ENCODE results near the gene CD300E.

Gene CD300E

DNA sequence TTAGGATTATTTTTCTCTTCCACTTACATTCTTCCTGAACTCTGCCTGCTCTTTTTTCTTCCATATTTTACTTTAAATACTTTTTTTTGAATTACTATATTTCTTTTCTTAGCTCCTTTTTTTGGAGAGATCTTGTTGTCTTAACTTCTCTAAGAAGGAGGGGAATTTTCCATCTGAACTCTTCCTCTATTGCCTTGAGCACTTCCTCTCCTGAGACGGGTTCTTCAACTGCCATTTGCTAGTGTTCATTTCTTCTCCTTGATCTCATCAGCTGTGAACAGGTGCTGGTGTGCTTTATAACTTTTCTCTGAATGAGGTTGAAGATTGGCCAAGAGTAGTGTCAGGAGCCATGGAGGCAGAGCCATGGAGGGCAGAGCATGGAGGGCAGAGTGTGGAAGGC is 16.3 kb downstream of the CD300E start:
- no peak for ATAC-seq
- TF ChIP-seq PPARA (CRISPR knock-in tag; IDR thresholded peaks at IDR 0.05; ENCODE audit: borderline replicate concordance) (no peak), ISL1 (CRISPR knock-in tag; IDR thresholded peaks at IDR 0.05) (no peak), OSR1 (CRISPR knock-in tag; IDR thresholded peaks at IDR 0.05) (no peak), ESRRG (CRISPR knock-in tag; IDR thresholded peaks at IDR 0.05) (no peak), ZFP30 (CRISPR knock-in tag; IDR thresholded peaks at IDR 0.05) (no peak), BACH2 (CRISPR knock-in tag; IDR thresholded peaks at IDR 0.05; ENCODE audit: borderline replicate concordance) (no peak), ARNTL (CRISPR knock-in tag; IDR thresholded peaks at IDR 0.05; ENCODE audit: borderline replicate concordance, low read depth) (no peak), TCF4 (CRISPR knock-in tag; IDR thresholded peaks at IDR 0.05; ENCODE audit: borderline replicate concordance) (no peak), ZNF70 (CRISPR knock-in tag; IDR thresholded peaks at IDR 0.05) (no peak), TSHZ2 (CRISPR knock-in tag; IDR thresholded peaks at IDR 0.05) (no peak), ZC3H10 (CRISPR knock-in tag; IDR thresholded peaks at IDR 0.05) (no peak), GLIS3 (CRISPR knock-in tag; IDR thresholded peaks at IDR 0.05) (no peak), ZNF8 (CRISPR knock-in tag; IDR thresholded peaks at IDR 0.05) (no peak), CSDC2 (CRISPR knock-in tag; IDR thresholded peaks at IDR 0.05) (no peak), RARB (CRISPR knock-in tag; IDR thresholded peaks at IDR 0.05) (no peak), ZNF565 (CRISPR knock-in tag; conservative IDR thresholded peaks at IDR 0.05; ENCODE audit: low read depth) (no peak), SNAI2 (CRISPR knock-in tag; IDR thresholded peaks at IDR 0.05) (no peak)
- TF ChIP-seq, protein P1, sequence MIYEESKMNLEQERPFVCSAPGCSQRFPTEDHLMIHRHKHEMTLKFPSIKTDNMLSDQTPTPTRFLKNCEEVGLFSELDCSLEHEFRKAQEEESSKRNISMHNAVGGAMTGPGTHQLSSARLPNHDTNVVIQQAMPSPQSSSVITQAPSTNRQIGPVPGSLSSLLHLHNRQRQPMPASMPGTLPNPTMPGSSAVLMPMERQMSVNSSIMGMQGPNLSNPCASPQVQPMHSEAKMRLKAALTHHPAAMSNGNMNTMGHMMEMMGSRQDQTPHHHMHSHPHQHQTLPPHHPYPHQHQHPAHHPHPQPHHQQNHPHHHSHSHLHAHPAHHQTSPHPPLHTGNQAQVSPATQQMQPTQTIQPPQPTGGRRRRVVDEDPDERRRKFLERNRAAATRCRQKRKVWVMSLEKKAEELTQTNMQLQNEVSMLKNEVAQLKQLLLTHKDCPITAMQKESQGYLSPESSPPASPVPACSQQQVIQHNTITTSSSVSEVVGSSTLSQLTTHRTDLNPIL (CRISPR knock-in tag; IDR thresholded peaks at IDR 0.05; ENCODE audit: low read depth) = no peak
- TF ChIP-seq, protein P2, sequence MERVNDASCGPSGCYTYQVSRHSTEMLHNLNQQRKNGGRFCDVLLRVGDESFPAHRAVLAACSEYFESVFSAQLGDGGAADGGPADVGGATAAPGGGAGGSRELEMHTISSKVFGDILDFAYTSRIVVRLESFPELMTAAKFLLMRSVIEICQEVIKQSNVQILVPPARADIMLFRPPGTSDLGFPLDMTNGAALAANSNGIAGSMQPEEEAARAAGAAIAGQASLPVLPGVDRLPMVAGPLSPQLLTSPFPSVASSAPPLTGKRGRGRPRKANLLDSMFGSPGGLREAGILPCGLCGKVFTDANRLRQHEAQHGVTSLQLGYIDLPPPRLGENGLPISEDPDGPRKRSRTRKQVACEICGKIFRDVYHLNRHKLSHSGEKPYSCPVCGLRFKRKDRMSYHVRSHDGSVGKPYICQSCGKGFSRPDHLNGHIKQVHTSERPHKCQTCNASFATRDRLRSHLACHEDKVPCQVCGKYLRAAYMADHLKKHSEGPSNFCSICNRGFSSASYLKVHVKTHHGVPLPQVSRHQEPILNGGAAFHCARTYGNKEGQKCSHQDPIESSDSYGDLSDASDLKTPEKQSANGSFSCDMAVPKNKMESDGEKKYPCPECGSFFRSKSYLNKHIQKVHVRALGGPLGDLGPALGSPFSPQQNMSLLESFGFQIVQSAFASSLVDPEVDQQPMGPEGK (CRISPR knock-in tag; IDR thresholded peaks at IDR 0.05; ENCODE audit: borderline replicate concordance) = no peak
- TF ChIP-seq, protein P3, sequence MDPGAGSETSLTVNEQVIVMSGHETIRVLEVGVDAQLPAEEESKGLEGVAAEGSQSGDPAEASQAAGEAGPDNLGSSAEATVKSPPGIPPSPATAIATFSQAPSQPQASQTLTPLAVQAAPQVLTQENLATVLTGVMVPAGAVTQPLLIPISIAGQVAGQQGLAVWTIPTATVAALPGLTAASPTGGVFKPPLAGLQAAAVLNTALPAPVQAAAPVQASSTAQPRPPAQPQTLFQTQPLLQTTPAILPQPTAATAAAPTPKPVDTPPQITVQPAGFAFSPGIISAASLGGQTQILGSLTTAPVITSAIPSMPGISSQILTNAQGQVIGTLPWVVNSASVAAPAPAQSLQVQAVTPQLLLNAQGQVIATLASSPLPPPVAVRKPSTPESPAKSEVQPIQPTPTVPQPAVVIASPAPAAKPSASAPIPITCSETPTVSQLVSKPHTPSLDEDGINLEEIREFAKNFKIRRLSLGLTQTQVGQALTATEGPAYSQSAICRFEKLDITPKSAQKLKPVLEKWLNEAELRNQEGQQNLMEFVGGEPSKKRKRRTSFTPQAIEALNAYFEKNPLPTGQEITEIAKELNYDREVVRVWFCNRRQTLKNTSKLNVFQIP (CRISPR knock-in tag; IDR thresholded peaks at IDR 0.05; ENCODE audit: borderline replicate concordance, low read depth) = no peak

DNA sequence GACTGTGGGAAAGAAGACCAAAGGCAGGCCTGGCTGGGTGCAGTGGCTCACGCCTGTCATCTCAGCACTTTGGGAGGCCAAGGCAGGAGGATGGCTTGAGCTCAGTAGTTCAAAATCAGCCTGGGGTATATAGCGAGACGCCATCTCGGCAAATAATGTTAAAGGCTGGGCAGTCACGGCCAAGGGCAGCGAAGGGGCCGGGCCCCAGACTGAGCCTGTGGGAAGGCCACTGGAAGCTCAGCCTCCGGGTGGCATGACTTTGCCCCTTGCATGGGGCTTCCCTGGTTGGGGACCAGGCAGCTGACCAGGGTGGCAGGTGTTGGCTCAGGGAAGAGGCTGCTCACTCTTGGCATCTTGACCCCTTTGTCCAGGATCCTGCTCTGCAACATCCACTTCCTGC is 17.5 kb downstream of the CD300E start:
- ATAC-seq = no peak
- TF ChIP-seq ZC3H10 (CRISPR knock-in tag; IDR thresholded peaks at IDR 0.05) (no peak), SNAI2 (CRISPR knock-in tag; IDR thresholded peaks at IDR 0.05) (no peak), BACH2 (CRISPR knock-in tag; IDR thresholded peaks at IDR 0.05; ENCODE audit: borderline replicate concordance) (no peak), ZFP3 (CRISPR knock-in tag; IDR thresholded peaks at IDR 0.05) (no peak), ISL1 (CRISPR knock-in tag; IDR thresholded peaks at IDR 0.05) (no peak)
- TF ChIP-seq, protein P3 (CRISPR knock-in tag; IDR thresholded peaks at IDR 0.05; ENCODE audit: borderline replicate concordance, low read depth) = no peak

GRCh38 chr17:74605361-74605760 is 18.2 kb downstream of the CD300E start:
- no peak for ATAC-seq
- no peak for TF ChIP-seq BACH2 (CRISPR knock-in tag; IDR thresholded peaks at IDR 0.05; ENCODE audit: borderline replicate concordance)
- peak; percentile 26; the same call in 1 of the 2 replicates for TF ChIP-seq ISL1 (CRISPR knock-in tag; IDR thresholded peaks at IDR 0.05)

Measured in SK-N-SH treated with all-trans-retinoic acid at 6 μM for 48 hours (cell line).